Psoas muscle (tissue), 8 donors: ENCODE measurements around the gene GRIP2. TPM values are rescaled to one million over a fixed set of nuclear protein-coding genes. Genes with fewer than 3 reads are reported as not detected.

Experiments
- ATAC-seq, 4 donors: fragments of 200-7000 bp; cut with Tn5 transposase; one replicate each; pipeline ENCODE4 v1.9.1; 2020; ENCODE audit warnings: moderate library complexity in 3 of 4, mild to moderate bottlenecking in 2 of 4
- DNase-seq, 2 donors: peaks; one replicate each; pipeline ENCODE4 v3.0.0-alpha.2; 2020
- H3K27ac ChIP-seq: fragments of 200-600 bp; one replicate; pipeline ENCODE4 v1.8.0; 2022
- H3K27me3 ChIP-seq, 3 donors: fragments of 200-600 bp in 1 of 3; one replicate each; pipeline versions ENCODE4 v1.6.1 to v1.8.0; 2013 to 2022; ENCODE audit warnings: low read length in 2 of 3, mild to moderate bottlenecking in 2 of 3, moderate library complexity in 1 of 3; ENCODE audit not compliant: insufficient read depth in 3 of 3
- H3K36me3 ChIP-seq, 2 donors: fragments of 200-600 bp in 1 of 2; one replicate each; pipeline versions ENCODE4 v1.6.1 to v1.8.0; 2013 to 2022; ENCODE audit warnings: low read depth in 1 of 2, mild to moderate bottlenecking in 1 of 2, moderate library complexity in 1 of 2; ENCODE audit not compliant: insufficient read depth in 1 of 2
- H3K4me1 ChIP-seq: fragments of 200-600 bp; one replicate; pipeline ENCODE4 v1.8.0; 2022
- H3K4me3 ChIP-seq: fragments of 200-600 bp; one replicate; pipeline ENCODE4 v1.8.0; 2022; ENCODE audit warnings: mild to moderate bottlenecking
- H3K9me3 ChIP-seq: fragments of 200-600 bp; one replicate; pipeline ENCODE4 v1.8.0; 2022
- CTCF ChIP-seq: fragments of 200-600 bp; IDR thresholded peaks from one replicate; pipeline ENCODE4 v1.8.0; 2022; ENCODE audit warnings: antibody characterized with exemption
- WGBS, 3 donors: extraction: QIAGEN DNeasy Blood & Tissue Kit; methylation state at CpG; one replicate each; pipeline versions ENCODE4 v1.1.6 to v1.1.7; 2013; 5-methylcytosine and 5-hydroxymethylcytosine counted together
- intact Hi-C, 2 donors: fragments of 100-400 bp; cut with DNase I; formaldehyde crosslinking; loops; one replicate each; pipeline versions ENCODE4 v1.11.0 to v1.14.2; 2022
- polyA plus RNA-seq, 3 donors: library from polyadenylated mRNA; stranded (reverse); fragments of 200-250 nt; gene quantifications; one replicate each; pipeline ENCODE4 v1.2.3, GENCODE V29; 2013
- total RNA-seq, 4 donors: library from RNA; stranded (reverse); fragmentation: NEBNext Ultra II Directional in 2 of 4; extraction: Animal tissue kit (Norgen Biotek cat#: 25700) in 2 of 4; gene quantifications; one replicate each; pipeline versions ENCODE4 v1.2.1 to v1.2.4, GENCODE V29; 2021 to 2023
- donor health status: healthy with polysubstance abuse.
- donor health status: DM: no; HTN: no; CAD: no; lungs with moderate emphysema.
- donor health status: Bipolar disorder and iron deficiency.
- donor health status: healthy.
- donor health status: DM: yes; HTN: yes; CAD: no.
- donor health status: DM: no; HTN: no; CAD: no.
- donor health status: DM: no; HTN: no; CAD: no.
- donor health status: DM: yes; HTN: yes; CAD: no.

GRIP2 gene
- total and polyA plus RNA-seq, 7 donors, result 2.2 to 37.4 (median 24.9) TPM

- 79 to 87% (median 86%) methylated on average over 10 of the region's 10 CpGs for WGBS, 3 donors
- intact Hi-C loops, result loop anchor here (1.0 to 5.0 kb wide), 3 partner anchors 39 to 408 kb away; no protein-coding TSS in a partner anchor
- DNase-seq, result peak in 1 of 2 donors; percentile 35
- no peak for TF ChIP-seq CTCF
- Histone ChIP-seq H3K4me1 (peaks cover 4% of the 10 kb centered on the region), H3K9me3 (no peaks in the 10 kb centered on the region), H3K4me3 (no peak overlapping the region), H3K27me3 (no peaks in the 10 kb centered on the region), H3K27ac (no peak overlapping the region), H3K36me3 (peaks cover 0 to 61% of the 10 kb centered on the region in 2 donors)
- ATAC-seq, result peak in 1 of 4 donors; percentile 1
Measured at GRCh38 chr3:14509796-14510100, 30.4 kb downstream of the GRIP2 start.

- Histone ChIP-seq H3K4me3 (no peak overlapping the region), H3K27me3 (no peaks in the 10 kb centered on the region), H3K27ac (no peak overlapping the region), H3K36me3 (peaks cover 0 to 61% of the 10 kb centered on the region in 2 donors), H3K4me1 (peaks cover 4% of the 10 kb centered on the region), H3K9me3 (no peaks in the 10 kb centered on the region)
- peak; percentile 99 for TF ChIP-seq CTCF
- ATAC-seq (peak; percentile 80 to 91 (median 83)), DNase-seq (peak; percentile 76 to 88)
- 13 to 23% (median 18%) methylated on average over 19 to 22 of the region's 22 CpGs for WGBS, 3 donors
- intact Hi-C loops, result loop anchor here in 1 of 2 donors (1.0 to 5.0 kb wide), 3 partner anchors 39 to 408 kb away; no protein-coding TSS in a partner anchor
Measured at GRCh38 chr3:14508966-14509795, 31.0 kb downstream of the GRIP2 start.

- H3K27ac ChIP-seq, result no peak overlapping the region
- H3K9me3 ChIP-seq, result no peaks in the 10 kb centered on the region
- WGBS, 3 donors, result 54 to 58% (median 54%) methylated on average over 3 of the region's 3 CpGs
- H3K36me3 ChIP-seq, result peaks cover 0 to 61% of the 10 kb centered on the region in 2 donors
- intact Hi-C loops, result loop anchor here in 1 of 2 donors (5.0 kb wide), 2 partner anchors 99 to 409 kb away; no protein-coding TSS in a partner anchor
- no peak for ATAC-seq
- no peak overlapping the region for H3K4me3 ChIP-seq
- no peaks in the 10 kb centered on the region for H3K27me3 ChIP-seq
- DNase-seq, result no peak
- TF ChIP-seq CTCF, result no peak
- H3K4me1 ChIP-seq, result peaks cover 4% of the 10 kb centered on the region
Measured at GRCh38 chr3:14508505-14508819, 31.7 kb downstream of the GRIP2 start.

- 76 to 90% (median 88%) methylated on average over 6 of the region's 6 CpGs for WGBS, 3 donors
- DNase-seq, result no peak
- Histone ChIP-seq H3K27me3 (no peaks in the 10 kb centered on the region), H3K27ac (no peak overlapping the region), H3K4me3 (no peak overlapping the region), H3K36me3 (peaks cover 0 to 63% of the 10 kb centered on the region in 2 donors), H3K4me1 (peaks cover 4% of the 10 kb centered on the region), H3K9me3 (peaks cover 4% of the 10 kb centered on the region)
- intact Hi-C loops, result loop anchor here in 1 of 2 donors (5.0 kb wide), 2 partner anchors 99 to 409 kb away; no protein-coding TSS in a partner anchor
- no peak for ATAC-seq
- TF ChIP-seq CTCF, result no peak
Measured at GRCh38 chr3:14507757-14508504, 32.2 kb downstream of the GRIP2 start.
